ENCODE measurements around the gene ZNF639.
"Not testable (repeated sequence)": the region's sequence is repeated elsewhere in the genome, so short reads cannot be mapped to it uniquely, and the experiment has no call there.

Gene ZNF639, protein sequence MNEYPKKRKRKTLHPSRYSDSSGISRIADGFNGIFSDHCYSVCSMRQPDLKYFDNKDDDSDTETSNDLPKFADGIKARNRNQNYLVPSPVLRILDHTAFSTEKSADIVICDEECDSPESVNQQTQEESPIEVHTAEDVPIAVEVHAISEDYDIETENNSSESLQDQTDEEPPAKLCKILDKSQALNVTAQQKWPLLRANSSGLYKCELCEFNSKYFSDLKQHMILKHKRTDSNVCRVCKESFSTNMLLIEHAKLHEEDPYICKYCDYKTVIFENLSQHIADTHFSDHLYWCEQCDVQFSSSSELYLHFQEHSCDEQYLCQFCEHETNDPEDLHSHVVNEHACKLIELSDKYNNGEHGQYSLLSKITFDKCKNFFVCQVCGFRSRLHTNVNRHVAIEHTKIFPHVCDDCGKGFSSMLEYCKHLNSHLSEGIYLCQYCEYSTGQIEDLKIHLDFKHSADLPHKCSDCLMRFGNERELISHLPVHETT

DNA sequence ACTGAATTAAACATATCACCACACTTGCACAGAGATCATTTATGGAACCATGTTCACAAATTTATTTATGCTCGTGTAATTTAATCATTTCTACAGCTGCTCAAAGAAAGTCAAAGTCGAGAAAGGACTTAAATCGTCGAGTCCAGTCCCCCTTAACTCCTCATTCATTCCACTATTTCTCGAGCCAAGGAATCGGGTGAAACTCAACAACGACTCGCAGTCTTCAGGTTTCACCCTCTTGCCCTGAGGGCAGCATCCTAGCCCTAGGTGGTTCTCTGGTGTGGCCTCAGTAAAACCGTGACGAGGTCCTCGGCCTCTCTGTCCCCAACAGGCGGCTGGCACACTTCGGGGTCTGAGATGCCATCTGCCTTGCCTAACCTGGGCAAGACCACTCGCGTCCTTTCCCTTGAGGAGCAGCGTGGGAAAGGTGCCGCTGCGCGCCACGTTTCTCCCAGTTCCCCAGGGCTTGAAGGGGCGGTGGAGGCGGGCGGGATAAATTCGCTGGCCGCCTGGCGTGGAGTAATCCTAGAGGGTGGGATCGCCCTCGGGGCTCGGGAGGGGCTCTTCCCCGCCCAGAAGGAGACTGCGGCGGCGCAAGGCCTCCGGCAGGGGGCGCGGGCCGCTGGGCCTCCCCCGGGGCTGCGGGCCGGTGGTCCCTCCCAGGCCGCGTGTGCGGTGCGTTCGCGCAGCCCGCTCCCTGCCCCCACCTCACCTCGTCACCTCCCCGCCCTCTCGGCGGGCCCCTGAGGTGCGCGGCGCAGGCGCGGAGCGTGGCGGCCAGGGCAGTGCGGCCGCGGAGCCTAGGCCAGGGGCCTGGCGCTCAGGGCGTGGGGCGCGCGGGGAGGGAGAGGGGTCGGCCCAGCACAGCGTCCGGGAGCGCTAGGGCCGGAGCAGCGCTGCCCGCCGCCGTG is at the start of gene ZNF639:
ZNF639 (plus strand) TSS at position 746 of the 911 bp plus-strand sequence. CDS start 5,263 bp downstream, outside the sequence.
- in situ Hi-C loops (cut with MboI; ENCODE audit: low pct_unique_long_range_greater_than_20kb, low sequenced_read_pairs), result loop anchor here (25.0 kb wide), 3 partner anchors 185 to 885 kb away; partner anchors contain the start of gene PIK3CA
- peak; percentile 89 for DNase-seq

DNA sequence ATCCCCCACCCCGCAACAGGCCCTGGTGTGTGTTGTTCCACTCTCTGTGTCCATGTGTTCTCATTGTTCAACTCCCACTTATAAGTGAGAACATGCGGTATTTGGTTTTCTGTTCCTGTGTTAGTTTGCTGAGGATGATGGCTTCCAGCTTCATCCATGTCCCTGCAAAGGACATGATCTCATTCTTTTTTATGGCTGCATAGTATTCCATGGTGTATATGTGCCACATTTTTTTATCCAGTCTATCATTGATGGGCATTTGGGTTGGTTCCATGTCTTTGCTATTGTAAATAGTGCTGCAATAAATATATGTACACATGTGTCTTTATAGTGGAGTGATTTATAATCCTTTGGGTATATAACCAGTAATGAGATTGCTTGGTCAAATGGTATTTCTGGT is 48.4 kb upstream of the ZNF639 start:
- DNase-seq; in situ Hi-C loops (cut with MboI; ENCODE audit: low pct_unique_long_range_greater_than_20kb, low sequenced_read_pairs): not testable (repeated sequence)

DNA sequence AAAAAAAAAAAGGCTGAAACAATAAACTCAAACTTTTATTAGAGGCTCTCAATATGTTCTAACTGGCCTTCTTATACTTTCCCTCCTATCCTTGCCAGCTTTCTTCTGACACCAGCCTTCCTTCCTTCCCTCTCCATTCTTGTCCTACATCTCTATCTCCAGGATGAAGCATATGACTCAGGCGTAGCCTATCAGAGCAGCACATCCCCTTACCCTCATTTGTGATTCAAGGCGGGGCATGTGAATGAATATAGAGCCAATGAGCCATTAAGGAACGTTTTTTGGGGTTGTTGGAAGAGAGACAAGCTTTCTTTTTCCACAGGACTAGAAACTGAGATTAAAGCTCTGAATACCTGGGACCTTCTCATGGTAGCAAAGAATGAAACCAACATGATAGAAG is 46.8 kb upstream of the ZNF639 start:
- in situ Hi-C loops (cut with MboI; ENCODE audit: low pct_unique_long_range_greater_than_20kb, low sequenced_read_pairs), result no loop called here
- DNase-seq, result no peak

DNA sequence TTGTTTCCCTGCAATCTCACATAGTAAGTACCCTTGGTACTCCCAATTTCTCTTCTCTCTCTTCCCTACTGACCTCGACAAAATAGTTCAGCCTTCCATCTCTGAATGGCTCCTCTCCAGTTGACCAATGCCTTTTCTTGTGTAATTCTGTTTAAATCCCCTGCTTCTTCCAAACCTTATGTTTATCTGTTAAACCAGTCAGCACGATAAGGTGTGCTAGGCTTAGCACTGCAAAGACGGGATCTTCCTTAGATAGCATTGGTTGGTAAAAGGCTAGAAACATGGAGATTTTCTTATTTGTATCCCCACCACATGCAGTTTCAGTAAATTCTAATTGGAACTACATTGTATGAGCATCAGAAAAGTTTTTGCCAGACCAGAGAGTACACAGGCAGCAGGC is 46.1 kb upstream of the ZNF639 start:
- in situ Hi-C loops (cut with MboI; ENCODE audit: low pct_unique_long_range_greater_than_20kb, low sequenced_read_pairs), result no loop called here
- DNase-seq, result no peak

DNA sequence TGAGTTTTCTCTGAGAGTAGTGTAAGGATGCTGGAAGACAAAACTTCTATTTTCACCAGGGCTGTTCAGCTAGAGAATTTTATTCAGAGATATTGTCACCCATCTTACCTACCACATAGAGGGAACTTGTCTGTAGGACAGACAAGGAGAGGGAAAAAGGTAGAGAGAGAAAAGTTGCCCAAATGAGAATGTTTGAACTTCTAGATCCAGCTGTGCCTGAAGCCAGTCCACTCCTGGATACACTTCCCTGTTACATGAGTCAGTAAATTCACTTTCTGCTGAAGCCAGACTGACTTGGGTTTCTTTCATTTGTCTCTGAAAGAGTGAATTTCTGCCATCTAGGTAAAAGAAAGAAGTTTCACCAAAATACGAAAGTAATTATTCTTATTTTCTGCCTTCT is 44.7 kb upstream of the ZNF639 start:
- DNase-seq, result no peak
- in situ Hi-C loops (cut with MboI; ENCODE audit: low pct_unique_long_range_greater_than_20kb, low sequenced_read_pairs), result no loop called here

DNA sequence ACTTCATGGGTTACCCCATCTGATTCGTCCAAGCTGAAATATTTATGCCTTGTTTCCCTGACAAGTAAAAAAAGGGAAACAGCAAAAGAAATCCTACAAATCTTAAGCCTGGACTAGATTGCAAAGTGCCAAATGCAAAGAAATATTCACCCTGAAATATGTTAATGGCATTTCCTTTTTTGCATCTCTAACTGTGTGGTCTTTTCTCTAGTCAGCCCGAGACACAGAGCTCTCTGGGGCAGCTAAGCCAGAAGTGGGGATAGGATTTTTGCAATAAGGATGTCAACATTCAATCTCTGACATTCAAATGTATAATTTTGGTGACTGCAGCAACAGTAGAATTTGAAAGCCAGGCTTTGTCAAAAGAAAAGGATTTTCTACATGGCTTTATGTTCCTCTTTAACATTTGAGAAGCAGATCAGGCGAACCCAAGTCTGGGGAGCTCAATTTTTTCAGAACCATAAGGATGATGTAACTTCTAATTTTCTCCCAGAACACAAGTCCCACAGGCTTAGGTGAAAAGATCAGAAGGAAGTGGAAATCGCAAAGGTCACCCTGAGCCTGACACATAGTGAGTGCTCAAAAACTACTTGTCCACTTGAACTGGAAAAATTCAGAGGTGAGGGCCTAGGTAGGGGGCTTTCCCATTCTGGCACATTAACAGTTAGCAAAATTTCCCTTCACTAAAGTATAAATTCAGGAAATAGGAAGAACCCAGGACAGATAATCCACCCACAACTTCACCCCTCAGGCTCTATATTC is 43.7 kb upstream of the ZNF639 start:
- DNase-seq, result no peak
- in situ Hi-C loops (cut with MboI; ENCODE audit: low pct_unique_long_range_greater_than_20kb, low sequenced_read_pairs), result no loop called here

DNA sequence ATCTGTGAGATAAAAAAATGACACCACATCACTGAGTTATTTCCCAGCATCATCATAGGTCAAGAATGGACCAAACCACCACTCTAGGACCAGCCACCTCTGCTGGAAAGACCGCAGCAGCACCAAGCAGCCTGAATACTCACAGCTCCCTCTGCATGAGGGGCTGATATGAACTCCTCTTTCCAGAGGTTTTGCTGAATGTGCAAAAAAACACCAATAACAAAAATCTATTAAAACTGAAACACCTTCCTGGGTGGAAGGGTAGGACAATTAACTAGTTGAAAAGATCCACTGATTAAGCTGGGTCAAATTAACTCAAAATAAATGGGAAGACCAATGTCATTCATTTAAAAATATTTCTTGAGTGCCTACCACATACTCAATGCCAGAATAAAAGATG is 43.0 kb upstream of the ZNF639 start:
- in situ Hi-C loops (cut with MboI; ENCODE audit: low pct_unique_long_range_greater_than_20kb, low sequenced_read_pairs), result no loop called here
- DNase-seq, result no peak

DNA sequence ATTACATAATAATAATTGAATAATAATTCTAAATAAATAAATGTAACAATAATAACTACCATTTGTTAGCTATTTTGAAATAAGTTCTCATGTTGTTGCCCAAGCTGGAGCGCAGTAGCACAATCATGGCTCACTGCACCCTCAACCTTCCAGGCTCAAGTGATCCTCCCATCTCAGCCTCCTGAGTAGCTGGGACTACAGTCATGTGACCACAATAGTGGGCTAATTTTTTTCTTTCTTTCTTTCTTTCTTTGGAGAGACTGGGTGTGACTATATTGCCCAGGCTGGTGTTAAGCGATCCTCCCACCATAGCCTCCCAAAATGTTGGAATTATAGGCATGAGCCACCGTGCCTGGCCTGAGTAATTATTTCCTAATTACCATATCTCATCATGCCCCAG is 41.0 kb upstream of the ZNF639 start:
- in situ Hi-C loops (cut with MboI; ENCODE audit: low pct_unique_long_range_greater_than_20kb, low sequenced_read_pairs), result no loop called here

DNA sequence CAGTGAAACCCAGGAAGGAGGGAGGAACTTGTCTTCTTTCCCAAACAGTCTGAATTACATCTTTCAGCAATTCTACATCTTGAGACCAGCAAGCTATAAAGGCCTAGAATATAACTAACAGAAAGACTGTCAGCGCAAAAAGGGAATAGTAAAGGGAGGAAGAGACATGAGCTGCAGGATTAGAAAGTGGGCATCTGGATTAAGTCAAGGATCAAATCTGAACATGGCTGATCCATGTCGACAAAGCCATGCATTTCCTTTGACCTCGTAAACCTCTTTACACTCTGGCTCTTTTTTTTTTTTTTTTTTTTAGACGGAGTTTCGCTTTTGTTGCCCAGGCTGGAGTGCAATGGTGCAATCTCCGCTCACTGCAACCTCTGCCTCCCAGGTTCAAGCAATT is 36.5 kb upstream of the ZNF639 start:
- in situ Hi-C loops (cut with MboI; ENCODE audit: low pct_unique_long_range_greater_than_20kb, low sequenced_read_pairs), result no loop called here
- DNase-seq, result no peak

More for the DNA sequence above, 41.0 kb upstream of the ZNF639 start:
- DNase-seq, result no peak

DNA sequence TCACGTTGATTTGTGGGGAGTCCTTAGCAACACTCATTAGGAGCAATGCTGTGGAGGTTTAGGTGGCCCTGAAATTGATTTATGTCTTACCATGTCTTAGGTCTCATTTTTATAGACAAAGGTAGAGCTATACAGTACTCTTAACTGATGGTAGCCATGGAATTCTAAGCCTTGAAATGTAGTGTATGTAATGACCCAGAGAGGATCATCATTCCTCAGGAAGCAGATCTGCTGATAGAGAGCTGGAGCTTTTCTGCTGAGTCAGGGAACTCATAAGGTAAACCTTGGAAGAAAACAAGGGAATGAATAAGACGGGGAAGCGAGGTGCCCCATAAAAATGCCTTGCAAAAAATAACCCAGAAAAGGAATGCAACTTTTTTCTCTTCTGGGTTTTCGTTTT is 34.0 kb upstream of the ZNF639 start:
- DNase-seq, result no peak
- in situ Hi-C loops (cut with MboI; ENCODE audit: low pct_unique_long_range_greater_than_20kb, low sequenced_read_pairs), result no loop called here

DNA sequence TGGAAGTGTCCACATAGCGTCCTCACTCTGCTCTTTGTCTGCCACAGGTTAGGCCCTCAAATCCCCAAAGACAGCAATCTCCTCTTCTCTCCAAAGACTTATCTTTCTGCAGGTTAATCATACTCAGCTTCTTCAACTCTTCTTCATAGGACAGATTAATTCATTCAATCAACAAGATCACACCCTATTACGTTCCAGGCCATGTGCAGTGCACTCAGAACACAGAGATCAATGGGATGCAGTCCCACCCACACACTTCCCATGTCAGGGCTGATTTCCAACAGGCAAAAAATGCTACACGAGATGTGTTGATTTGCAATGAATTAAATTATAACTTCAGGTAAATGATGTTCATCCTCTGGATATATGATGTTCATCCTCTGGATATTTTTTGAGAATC is 33.5 kb upstream of the ZNF639 start:
- DNase-seq, result no peak
- in situ Hi-C loops (cut with MboI; ENCODE audit: low pct_unique_long_range_greater_than_20kb, low sequenced_read_pairs), result no loop called here

DNA sequence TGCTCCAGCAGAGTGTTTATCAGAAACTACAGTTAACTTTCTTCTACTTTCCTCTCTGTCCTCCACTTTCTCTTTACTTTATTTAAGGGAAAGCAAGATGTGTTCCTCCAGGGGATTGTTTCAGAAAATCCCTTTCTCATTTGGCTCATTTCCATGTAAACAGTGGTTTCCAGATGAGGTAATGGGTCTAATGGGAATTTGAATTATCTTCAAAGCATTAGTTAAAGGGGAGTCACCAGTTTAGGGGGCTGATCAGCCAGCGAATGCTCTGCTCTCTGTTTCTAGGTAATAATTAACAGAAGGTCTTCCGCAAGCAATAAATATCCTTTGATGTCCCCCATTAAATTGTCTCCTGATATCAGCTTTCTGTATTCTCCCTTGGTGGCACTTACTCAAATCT is 30.4 kb upstream of the ZNF639 start:
- in situ Hi-C loops (cut with MboI; ENCODE audit: low pct_unique_long_range_greater_than_20kb, low sequenced_read_pairs), result no loop called here

DNA sequence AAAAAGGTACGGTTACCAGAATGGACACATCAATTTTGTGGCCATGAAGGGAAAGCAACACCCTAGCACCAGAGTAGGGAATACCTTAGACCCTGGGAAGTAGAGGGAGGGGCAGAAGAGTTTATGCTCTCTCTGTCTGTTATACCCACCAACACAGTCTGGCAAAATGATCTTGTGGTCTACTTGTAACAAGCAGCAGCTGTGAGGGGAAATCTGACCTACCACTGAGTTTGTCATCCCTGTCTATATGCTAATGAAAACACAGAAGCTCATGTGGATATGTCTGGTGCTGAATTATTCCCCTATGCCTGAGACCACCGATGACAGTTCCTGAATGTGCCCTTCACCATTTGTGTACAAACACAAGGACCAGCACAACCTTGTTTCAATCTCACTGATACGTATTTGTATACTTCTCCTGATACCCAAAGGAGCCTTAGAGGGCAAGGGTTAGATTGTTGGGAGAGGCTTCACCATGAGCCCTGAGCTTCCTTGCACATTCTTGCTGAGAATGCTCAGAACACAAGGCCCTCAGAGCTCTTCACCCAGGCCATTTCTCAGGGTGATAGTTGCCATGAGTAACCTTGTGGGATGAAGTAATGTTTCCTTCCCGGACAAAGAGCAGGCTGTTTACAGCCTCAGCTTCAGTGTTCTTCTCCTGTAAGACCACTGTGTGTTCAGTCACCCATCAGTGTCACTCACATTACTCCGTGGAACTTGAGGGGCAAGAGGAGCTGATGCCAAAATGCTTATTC is 24.7 kb upstream of the ZNF639 start:
- in situ Hi-C loops (cut with MboI; ENCODE audit: low pct_unique_long_range_greater_than_20kb, low sequenced_read_pairs), result no loop called here
- no peak for DNase-seq

More for the DNA sequence above, 30.4 kb upstream of the ZNF639 start:
- no peak for DNase-seq

DNA sequence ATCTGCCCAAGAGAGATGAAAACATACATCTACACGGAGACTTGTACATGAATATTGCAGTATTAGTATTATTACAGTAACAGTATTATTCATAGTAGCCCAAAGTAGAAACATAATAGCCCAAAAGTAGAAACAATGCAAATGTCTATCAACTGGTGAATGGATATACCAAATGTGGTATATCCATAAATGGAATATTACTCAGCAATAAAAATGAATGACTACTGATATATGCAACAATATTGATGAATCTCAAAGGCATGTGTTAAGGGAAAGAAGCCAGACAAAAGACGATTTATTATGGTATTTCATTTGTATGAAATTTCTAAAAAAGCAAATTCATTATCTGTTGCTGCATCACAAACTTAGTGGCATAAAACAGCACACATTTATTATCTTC is 23.5 kb upstream of the ZNF639 start:
- in situ Hi-C loops (cut with MboI; ENCODE audit: low pct_unique_long_range_greater_than_20kb, low sequenced_read_pairs), result no loop called here
- DNase-seq, result no peak

DNA sequence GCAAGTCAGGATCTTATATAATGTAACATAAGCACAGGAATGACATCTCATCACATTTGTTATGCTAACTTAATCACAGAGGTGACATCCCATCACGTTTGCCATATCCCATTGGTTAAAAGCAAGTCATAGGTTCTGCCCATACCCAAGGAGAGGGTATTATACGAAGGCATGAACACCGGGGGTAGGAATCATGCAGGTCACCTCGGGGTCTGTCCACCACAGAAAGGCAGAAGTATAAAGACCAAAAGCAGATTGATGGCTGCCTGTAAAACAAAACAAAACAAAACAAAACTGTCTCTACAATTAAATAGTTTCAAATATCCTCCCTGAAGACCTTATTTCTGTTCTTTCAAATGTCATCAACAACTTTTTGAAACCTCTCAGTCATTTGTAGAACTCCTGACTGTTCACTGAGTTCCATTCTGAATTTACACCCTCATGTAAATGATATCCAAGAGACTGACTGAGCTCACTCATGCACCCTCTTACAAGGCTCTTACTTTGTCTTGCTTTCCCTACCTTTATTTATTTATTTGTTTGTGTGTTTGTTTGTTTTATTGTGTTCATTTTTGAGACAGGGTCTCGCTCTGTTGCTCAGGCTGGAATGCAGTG is 22.7 kb upstream of the ZNF639 start:
- no peak for DNase-seq
- in situ Hi-C loops (cut with MboI; ENCODE audit: low pct_unique_long_range_greater_than_20kb, low sequenced_read_pairs), result loop anchor here (25.0 kb wide), 3 partner anchors 163 to 863 kb away; partner anchors contain the start of gene PIK3CA

DNA sequence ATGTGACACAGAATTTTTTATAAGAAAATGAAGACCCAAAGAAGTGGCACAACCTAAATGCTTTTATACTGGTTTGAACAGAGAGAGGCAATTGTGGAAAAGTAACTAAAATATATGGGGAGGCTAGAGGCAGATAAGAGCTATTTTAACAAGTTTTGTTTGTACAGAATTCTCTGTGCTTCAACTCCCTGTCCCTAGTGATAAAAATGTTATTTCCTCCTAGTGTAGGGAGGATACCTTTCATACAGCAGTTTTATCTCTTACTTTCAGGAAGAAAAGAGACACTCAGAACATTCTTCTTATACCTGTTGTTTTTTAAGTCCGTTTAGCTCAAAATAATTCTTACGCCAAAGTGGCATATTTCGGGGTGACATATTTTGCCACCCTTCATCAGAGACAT is 21.2 kb upstream of the ZNF639 start:
- in situ Hi-C loops (cut with MboI; ENCODE audit: low pct_unique_long_range_greater_than_20kb, low sequenced_read_pairs), result loop anchor here (25.0 kb wide), 3 partner anchors 164 to 864 kb away; partner anchors contain the start of gene PIK3CA
- DNase-seq, result no peak

DNA sequence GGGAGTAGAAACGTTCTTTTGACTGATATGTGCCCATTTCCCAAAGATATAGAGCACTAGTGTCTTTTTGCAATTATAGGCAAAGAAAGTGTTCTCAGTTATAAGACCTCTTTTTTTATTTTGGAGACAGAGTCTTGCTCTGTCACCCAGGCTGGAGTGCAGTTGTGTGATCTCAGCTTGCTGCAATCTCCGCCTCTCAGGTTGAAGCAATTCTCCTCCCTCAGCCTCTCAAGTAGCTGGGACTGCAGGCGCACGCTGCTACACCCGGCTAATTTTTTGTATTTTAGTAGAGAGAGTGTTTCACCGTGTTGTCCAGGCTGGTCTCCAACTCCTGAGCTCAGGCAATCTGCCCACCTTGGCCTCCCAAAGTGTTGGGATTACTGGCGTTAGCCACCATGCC is 20.7 kb upstream of the ZNF639 start:
- in situ Hi-C loops (cut with MboI; ENCODE audit: low pct_unique_long_range_greater_than_20kb, low sequenced_read_pairs), result loop anchor here (25.0 kb wide), 3 partner anchors 165 to 865 kb away; partner anchors contain the start of gene PIK3CA

DNA sequence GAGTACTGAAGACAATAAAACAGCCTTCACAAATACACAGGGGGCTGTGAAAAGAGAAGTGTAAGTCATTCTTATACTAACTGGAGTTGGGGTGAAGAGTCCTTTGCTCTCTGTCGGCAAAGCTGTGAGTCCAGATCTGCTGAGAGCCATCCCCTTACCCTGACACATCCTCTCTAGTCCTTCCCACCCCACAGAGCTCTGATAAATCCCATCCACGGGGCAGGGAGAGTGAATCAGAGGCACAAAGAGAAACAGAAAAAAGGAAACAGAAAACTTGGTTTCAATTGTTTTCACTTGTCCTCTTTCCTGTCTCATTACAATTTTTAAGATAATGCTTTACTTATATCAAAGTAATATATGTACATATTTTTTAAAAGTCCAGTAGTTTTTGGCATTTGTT is 18.2 kb upstream of the ZNF639 start:
- in situ Hi-C loops (cut with MboI; ENCODE audit: low pct_unique_long_range_greater_than_20kb, low sequenced_read_pairs), result loop anchor here (25.0 kb wide), 3 partner anchors 167 to 867 kb away; partner anchors contain the start of gene PIK3CA

More for the DNA sequence above, 20.7 kb upstream of the ZNF639 start:
- no peak for DNase-seq

More for the DNA sequence above, 18.2 kb upstream of the ZNF639 start:
- DNase-seq, result no peak

Data from KBM-7 (cell line).